Measurements from ENCODE around the gene TMEM140. TPM values are rescaled to one million over a fixed set of nuclear protein-coding genes. Genes with fewer than 3 reads are reported as not detected.
A peak's percentile ranks its signal among the peaks of the same experiment; 100 is the strongest.

The TMEM140 gene
- total RNA-seq, 2 donors from 2014 or later = 10.2 to 17.4 TPM

GRCh38 chr7:135147341-135147898 is 452 bp upstream of the TMEM140 start:
- Mint-ChIP-seq H3K4me3 (peak overlapping the region; percentile 93), H3K27ac (peak overlapping the region; percentile 95 to 99), H3K36me3 (peaks cover 6% of the 10 kb centered on the region), H3K4me1 (ENCODE audit: low read depth in 2 of 2) (peaks cover 47 to 59% of the 10 kb centered on the region in 2 donors), H3K27me3 (no peaks in the 10 kb centered on the region), H3K9me3 (no peaks in the 10 kb centered on the region)
- no peak for DNase-seq (ENCODE audit: low spot score)
- peak; percentile 21 for ATAC-seq

GRCh38 chr7:135150072-135150782 is 2.4 kb downstream of the TMEM140 start:
- peaks cover 16% of the 10 kb centered on the region for H3K9me3 Mint-ChIP-seq
- peaks cover 61 to 76% of the 10 kb centered on the region in 2 donors for H3K4me1 Mint-ChIP-seq (ENCODE audit: low read depth in 2 of 2)
- ATAC-seq (no peak), DNase-seq (ENCODE audit: low spot score) (no peak)
- H3K27me3 Mint-ChIP-seq = no peaks in the 10 kb centered on the region
- H3K4me3 Mint-ChIP-seq = peak overlapping the region; percentile 93
- H3K27ac Mint-ChIP-seq = peak overlapping the region; percentile 95 to 99
- H3K36me3 Mint-ChIP-seq = peaks cover 31% of the 10 kb centered on the region

- H3K36me3 Mint-ChIP-seq = peaks cover 38% of the 10 kb centered on the region
- H3K4me3 Mint-ChIP-seq = peak overlapping the region; percentile 81
- no peaks in the 10 kb centered on the region for H3K27me3 Mint-ChIP-seq
- ATAC-seq (no peak), DNase-seq (ENCODE audit: low spot score) (no peak)
- peaks cover 19% of the 10 kb centered on the region for H3K9me3 Mint-ChIP-seq
- H3K4me1 Mint-ChIP-seq (ENCODE audit: low read depth in 2 of 2) = peaks cover 58 to 75% of the 10 kb centered on the region in 2 donors
- peak overlapping the region; percentile 85 to 99 for H3K27ac Mint-ChIP-seq
Measured at GRCh38 chr7:135151132-135151531, 3.3 kb downstream of the TMEM140 start.

GRCh38 chr7:135151533-135151932 is 3.7 kb downstream of the TMEM140 start:
- H3K4me3 Mint-ChIP-seq = peak overlapping the region; percentile 81
- peaks cover 57 to 75% of the 10 kb centered on the region in 2 donors for H3K4me1 Mint-ChIP-seq (ENCODE audit: low read depth in 2 of 2)
- peaks cover 43% of the 10 kb centered on the region for H3K36me3 Mint-ChIP-seq
- no peaks in the 10 kb centered on the region for H3K27me3 Mint-ChIP-seq
- ATAC-seq (no peak), DNase-seq (ENCODE audit: low spot score) (no peak)
- peaks cover 23% of the 10 kb centered on the region for H3K9me3 Mint-ChIP-seq
- H3K27ac Mint-ChIP-seq = peak overlapping the region; percentile 85 to 99

- Mint-ChIP-seq H3K4me3 (no peak overlapping the region), H3K27ac (no peak overlapping the region), H3K36me3 (peaks cover 50% of the 10 kb centered on the region), H3K4me1 (ENCODE audit: low read depth in 2 of 2) (peaks cover 59 to 75% of the 10 kb centered on the region in 2 donors), H3K9me3 (peaks cover 29% of the 10 kb centered on the region), H3K27me3 (no peaks in the 10 kb centered on the region)
- DNase-seq (ENCODE audit: low spot score) (no peak), ATAC-seq (no peak)
Measured at GRCh38 chr7:135152442-135152841, 4.6 kb downstream of the TMEM140 start.

- H3K27ac Mint-ChIP-seq = no peak overlapping the region
- peaks cover 50 to 70% of the 10 kb centered on the region in 2 donors for H3K4me1 Mint-ChIP-seq (ENCODE audit: low read depth in 2 of 2)
- DNase-seq (ENCODE audit: low spot score) (no peak), ATAC-seq (no peak)
- H3K4me3 Mint-ChIP-seq = no peak overlapping the region
- peaks cover 57% of the 10 kb centered on the region for H3K36me3 Mint-ChIP-seq
- H3K9me3 Mint-ChIP-seq = peaks cover 32% of the 10 kb centered on the region
- H3K27me3 Mint-ChIP-seq = no peaks in the 10 kb centered on the region
Measured at GRCh38 chr7:135154734-135155133, 6.9 kb downstream of the TMEM140 start.

GRCh38 chr7:135156290-135156689 is 8.4 kb downstream of the TMEM140 start:
- Mint-ChIP-seq H3K27me3 (no peaks in the 10 kb centered on the region), H3K36me3 (peaks cover 63% of the 10 kb centered on the region), H3K9me3 (peaks cover 32% of the 10 kb centered on the region), H3K4me1 (ENCODE audit: low read depth in 2 of 2) (peaks cover 56 to 72% of the 10 kb centered on the region in 2 donors), H3K4me3 (no peak overlapping the region), H3K27ac (no peak overlapping the region)
- ATAC-seq (no peak), DNase-seq (ENCODE audit: low spot score) (no peak)

GRCh38 chr7:135158141-135158655 is 10.3 kb downstream of the TMEM140 start:
- ATAC-seq (no peak), DNase-seq (ENCODE audit: low spot score) (no peak)
- no peak overlapping the region for H3K4me3 Mint-ChIP-seq
- H3K4me1 Mint-ChIP-seq (ENCODE audit: low read depth in 2 of 2) = peaks cover 57 to 80% of the 10 kb centered on the region in 2 donors
- peaks cover 68% of the 10 kb centered on the region for H3K36me3 Mint-ChIP-seq
- no peaks in the 10 kb centered on the region for H3K27me3 Mint-ChIP-seq
- H3K9me3 Mint-ChIP-seq = peaks cover 31% of the 10 kb centered on the region
- peak overlapping the region in 1 of 2 donors; percentile 95 for H3K27ac Mint-ChIP-seq

GRCh38 chr7:135158874-135159273 is 11.0 kb downstream of the TMEM140 start:
- DNase-seq (ENCODE audit: low spot score) (no peak), ATAC-seq (no peak)
- Mint-ChIP-seq H3K36me3 (peaks cover 63% of the 10 kb centered on the region), H3K27ac (peak overlapping the region; percentile 79 to 95), H3K27me3 (no peaks in the 10 kb centered on the region), H3K4me3 (peak overlapping the region; percentile 50), H3K9me3 (peaks cover 28% of the 10 kb centered on the region), H3K4me1 (ENCODE audit: low read depth in 2 of 2) (peaks cover 55 to 76% of the 10 kb centered on the region in 2 donors)

GRCh38 chr7:135159359-135160085 is 11.7 kb downstream of the TMEM140 start:
- ATAC-seq (no peak), DNase-seq (ENCODE audit: low spot score) (no peak)
- H3K4me3 Mint-ChIP-seq = peak overlapping the region; percentile 50
- H3K27ac Mint-ChIP-seq = peak overlapping the region; percentile 79 to 95
- no peaks in the 10 kb centered on the region for H3K27me3 Mint-ChIP-seq
- peaks cover 55 to 69% of the 10 kb centered on the region in 2 donors for H3K4me1 Mint-ChIP-seq (ENCODE audit: low read depth in 2 of 2)
- peaks cover 22% of the 10 kb centered on the region for H3K9me3 Mint-ChIP-seq
- H3K36me3 Mint-ChIP-seq = peaks cover 57% of the 10 kb centered on the region

GRCh38 chr7:135160098-135160857 is 12.4 kb downstream of the TMEM140 start:
- no peak for DNase-seq (ENCODE audit: low spot score)
- H3K27ac Mint-ChIP-seq = peak overlapping the region; percentile 79 to 95
- H3K4me1 Mint-ChIP-seq (ENCODE audit: low read depth in 2 of 2) = peaks cover 54 to 62% of the 10 kb centered on the region in 2 donors

GRCh38 chr7:135160858-135161653 is 13.2 kb downstream of the TMEM140 start:
- Mint-ChIP-seq H3K4me3 (peak overlapping the region; percentile 50), H3K27ac (peak overlapping the region; percentile 79 to 95), H3K9me3 (peaks cover 17% of the 10 kb centered on the region), H3K4me1 (ENCODE audit: low read depth in 2 of 2) (peaks cover 56 to 60% of the 10 kb centered on the region in 2 donors), H3K27me3 (no peaks in the 10 kb centered on the region), H3K36me3 (peaks cover 43% of the 10 kb centered on the region)
- DNase-seq (ENCODE audit: low spot score) (no peak), ATAC-seq (no peak)

More at GRCh38 chr7:135160098-135160857, 12.4 kb downstream of the TMEM140 start:
- Mint-ChIP-seq H3K4me3 (peak overlapping the region; percentile 50), H3K36me3 (peaks cover 49% of the 10 kb centered on the region), H3K27me3 (no peaks in the 10 kb centered on the region), H3K9me3 (peaks cover 19% of the 10 kb centered on the region)
- ATAC-seq = peak in 1 of 2 donors; percentile 52

Data from natural killer cell treated with Interleukin-12 subunit alpha and Interleukin-12 subunit beta and Interleukin-15 and Interleukin-18, amount 100 ng/mL, for 72 hours (primary cell).